ENCODE results near the gene KIFBP.
A peak's percentile ranks its signal among the peaks of the same experiment; 100 is the strongest.

KIFBP gene

DNA sequence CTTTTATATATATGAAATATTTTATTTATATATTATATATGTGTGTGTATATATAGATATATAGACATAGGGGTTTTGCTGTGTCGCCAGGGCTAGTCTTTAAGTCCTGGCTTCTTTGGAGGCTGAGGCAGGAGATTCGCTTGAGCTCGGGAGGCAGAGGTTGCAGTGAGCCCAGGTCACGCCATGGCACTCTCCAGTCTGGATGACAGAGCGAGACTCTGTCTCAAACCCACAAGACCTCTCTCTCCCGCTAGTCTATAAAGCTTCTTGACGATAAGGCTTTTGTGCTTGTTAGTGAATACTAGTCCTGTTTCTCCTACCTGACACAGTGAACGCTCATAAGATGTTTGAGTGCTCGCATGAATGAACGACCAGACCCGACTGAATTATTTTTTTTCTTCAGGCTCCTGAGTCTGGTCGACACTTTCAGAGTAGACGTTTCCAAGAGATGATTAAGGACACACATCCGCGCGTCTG lies 33.2 kb upstream of the KIFBP start:
- DNase-seq (ENCODE audit: low read depth), result no peak
- no peak for TF ChIP-seq MYC (IDR thresholded peaks at IDR 0.05; ENCODE audit: low read depth, low read length)
- TF ChIP-seq, protein P1, sequence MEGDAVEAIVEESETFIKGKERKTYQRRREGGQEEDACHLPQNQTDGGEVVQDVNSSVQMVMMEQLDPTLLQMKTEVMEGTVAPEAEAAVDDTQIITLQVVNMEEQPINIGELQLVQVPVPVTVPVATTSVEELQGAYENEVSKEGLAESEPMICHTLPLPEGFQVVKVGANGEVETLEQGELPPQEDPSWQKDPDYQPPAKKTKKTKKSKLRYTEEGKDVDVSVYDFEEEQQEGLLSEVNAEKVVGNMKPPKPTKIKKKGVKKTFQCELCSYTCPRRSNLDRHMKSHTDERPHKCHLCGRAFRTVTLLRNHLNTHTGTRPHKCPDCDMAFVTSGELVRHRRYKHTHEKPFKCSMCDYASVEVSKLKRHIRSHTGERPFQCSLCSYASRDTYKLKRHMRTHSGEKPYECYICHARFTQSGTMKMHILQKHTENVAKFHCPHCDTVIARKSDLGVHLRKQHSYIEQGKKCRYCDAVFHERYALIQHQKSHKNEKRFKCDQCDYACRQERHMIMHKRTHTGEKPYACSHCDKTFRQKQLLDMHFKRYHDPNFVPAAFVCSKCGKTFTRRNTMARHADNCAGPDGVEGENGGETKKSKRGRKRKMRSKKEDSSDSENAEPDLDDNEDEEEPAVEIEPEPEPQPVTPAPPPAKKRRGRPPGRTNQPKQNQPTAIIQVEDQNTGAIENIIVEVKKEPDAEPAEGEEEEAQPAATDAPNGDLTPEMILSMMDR (IDR thresholded peaks at IDR 0.05; ENCODE audit: low read depth, low read length), result no peak
- TF ChIP-seq, protein P2, sequence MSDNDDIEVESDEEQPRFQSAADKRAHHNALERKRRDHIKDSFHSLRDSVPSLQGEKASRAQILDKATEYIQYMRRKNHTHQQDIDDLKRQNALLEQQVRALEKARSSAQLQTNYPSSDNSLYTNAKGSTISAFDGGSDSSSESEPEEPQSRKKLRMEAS (IDR thresholded peaks at IDR 0.05; ENCODE audit: low read depth, low read length), result no peak
- TF ChIP-seq POLR2A (IDR thresholded peaks at IDR 0.05; ENCODE audit: extremely low read depth, insufficient read length), result no peak
- peak overlapping the region; percentile 85 for H3K4me3 ChIP-seq (ENCODE audit: low read depth, low read length)

DNA sequence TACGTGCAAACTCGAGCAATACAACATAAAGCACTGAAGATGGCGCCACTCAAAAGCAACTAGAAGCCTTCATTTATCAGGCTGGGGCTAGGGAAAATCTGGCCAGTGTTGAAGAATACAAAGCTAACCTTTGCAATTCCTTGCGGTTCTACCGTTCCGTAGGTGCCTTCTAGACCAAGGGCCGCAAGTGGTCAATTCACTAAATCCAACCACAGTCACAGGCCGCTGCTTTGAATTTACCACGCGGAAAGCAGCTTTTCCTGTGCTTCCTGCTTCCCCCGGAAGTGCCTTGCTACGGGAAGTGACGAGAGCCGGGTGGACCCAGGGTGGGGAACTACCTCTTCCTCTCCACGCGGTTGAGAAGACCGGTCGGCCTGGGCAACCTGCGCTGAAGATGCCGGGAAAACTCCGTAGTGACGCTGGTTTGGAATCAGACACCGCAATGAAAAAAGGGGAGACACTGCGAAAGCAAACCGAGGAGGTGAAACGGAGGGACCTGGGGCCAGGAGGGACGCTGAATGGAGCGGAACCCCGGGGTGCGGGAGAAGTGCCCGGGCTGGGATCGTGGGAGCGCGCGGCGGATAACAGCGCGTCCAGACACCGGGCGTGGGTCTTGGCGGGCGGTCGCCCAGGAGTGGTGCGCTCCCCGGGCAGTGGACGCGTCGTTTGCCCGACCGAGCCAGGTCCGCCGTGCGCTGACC lies 32.6 kb upstream of the KIFBP start, which contains the start of gene DDX21:
TSS of gene DDX21 (plus strand) at position 339 of the 701 bp plus-strand sequence. CDS start at position 395, 56 bp downstream.
- peak; percentile 97 for DNase-seq (ENCODE audit: low read depth)
- H3K4me3 ChIP-seq (ENCODE audit: low read depth, low read length), result peak within 1 kb of the TSS; percentile 85
- TF ChIP-seq, protein P2 (IDR thresholded peaks at IDR 0.05; ENCODE audit: low read depth, low read length), result peak; percentile 97
- TF ChIP-seq, protein P1 (IDR thresholded peaks at IDR 0.05; ENCODE audit: low read depth, low read length), result peak; percentile 67
- TF ChIP-seq MYC (IDR thresholded peaks at IDR 0.05; ENCODE audit: low read depth, low read length) (peak; percentile 99), POLR2A (IDR thresholded peaks at IDR 0.05; ENCODE audit: extremely low read depth, insufficient read length) (peak; percentile 91)

DNA sequence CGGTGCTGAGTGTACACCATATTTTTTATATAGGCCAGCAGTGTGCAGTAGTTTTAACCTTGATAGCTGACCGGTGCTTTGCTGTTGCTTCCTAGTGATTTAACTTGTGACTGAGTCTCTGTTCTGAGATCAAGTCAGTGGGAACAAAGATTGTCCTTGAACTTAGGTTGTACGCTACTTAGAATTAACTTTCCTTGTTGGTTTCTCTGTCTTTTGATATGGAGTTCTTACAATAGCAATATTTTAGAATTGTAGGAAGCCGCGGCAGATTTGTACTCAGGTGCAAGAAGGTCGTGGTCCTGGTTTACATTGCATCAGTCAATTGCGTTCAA lies 31.4 kb upstream of the KIFBP start:
- peak overlapping the region; percentile 85 for H3K4me3 ChIP-seq (ENCODE audit: low read depth, low read length)
- TF ChIP-seq POLR2A (IDR thresholded peaks at IDR 0.05; ENCODE audit: extremely low read depth, insufficient read length), result no peak
- TF ChIP-seq, protein P2 (IDR thresholded peaks at IDR 0.05; ENCODE audit: low read depth, low read length), result no peak
- TF ChIP-seq MYC (IDR thresholded peaks at IDR 0.05; ENCODE audit: low read depth, low read length), result no peak
- TF ChIP-seq, protein P1 (IDR thresholded peaks at IDR 0.05; ENCODE audit: low read depth, low read length), result no peak
- DNase-seq (ENCODE audit: low read depth), result no peak

DNA sequence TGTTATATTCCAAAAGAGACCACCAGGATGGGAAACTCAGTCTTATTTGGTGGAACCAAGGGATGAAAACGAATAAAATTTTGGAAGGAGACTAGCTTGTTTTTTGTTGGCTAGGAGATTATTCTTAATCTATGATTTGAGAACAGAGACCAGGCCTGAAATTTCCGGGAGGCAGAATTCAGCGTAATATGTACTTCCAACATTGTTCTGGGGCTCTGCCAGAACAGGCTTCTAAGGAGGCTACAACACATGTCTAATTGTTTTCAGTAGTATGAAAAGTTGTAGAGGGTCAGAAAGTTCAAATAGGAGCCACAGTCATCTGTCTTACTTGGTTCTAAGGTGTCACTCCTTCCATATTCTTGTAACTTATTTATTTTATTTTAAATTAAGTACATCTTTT lies 30.9 kb upstream of the KIFBP start:
- TF ChIP-seq, protein P2 (IDR thresholded peaks at IDR 0.05; ENCODE audit: low read depth, low read length), result no peak
- TF ChIP-seq, protein P1 (IDR thresholded peaks at IDR 0.05; ENCODE audit: low read depth, low read length), result no peak
- TF ChIP-seq POLR2A (IDR thresholded peaks at IDR 0.05; ENCODE audit: extremely low read depth, insufficient read length) (no peak), MYC (IDR thresholded peaks at IDR 0.05; ENCODE audit: low read depth, low read length) (no peak)
- peak overlapping the region; percentile 85 for H3K4me3 ChIP-seq (ENCODE audit: low read depth, low read length)

DNA sequence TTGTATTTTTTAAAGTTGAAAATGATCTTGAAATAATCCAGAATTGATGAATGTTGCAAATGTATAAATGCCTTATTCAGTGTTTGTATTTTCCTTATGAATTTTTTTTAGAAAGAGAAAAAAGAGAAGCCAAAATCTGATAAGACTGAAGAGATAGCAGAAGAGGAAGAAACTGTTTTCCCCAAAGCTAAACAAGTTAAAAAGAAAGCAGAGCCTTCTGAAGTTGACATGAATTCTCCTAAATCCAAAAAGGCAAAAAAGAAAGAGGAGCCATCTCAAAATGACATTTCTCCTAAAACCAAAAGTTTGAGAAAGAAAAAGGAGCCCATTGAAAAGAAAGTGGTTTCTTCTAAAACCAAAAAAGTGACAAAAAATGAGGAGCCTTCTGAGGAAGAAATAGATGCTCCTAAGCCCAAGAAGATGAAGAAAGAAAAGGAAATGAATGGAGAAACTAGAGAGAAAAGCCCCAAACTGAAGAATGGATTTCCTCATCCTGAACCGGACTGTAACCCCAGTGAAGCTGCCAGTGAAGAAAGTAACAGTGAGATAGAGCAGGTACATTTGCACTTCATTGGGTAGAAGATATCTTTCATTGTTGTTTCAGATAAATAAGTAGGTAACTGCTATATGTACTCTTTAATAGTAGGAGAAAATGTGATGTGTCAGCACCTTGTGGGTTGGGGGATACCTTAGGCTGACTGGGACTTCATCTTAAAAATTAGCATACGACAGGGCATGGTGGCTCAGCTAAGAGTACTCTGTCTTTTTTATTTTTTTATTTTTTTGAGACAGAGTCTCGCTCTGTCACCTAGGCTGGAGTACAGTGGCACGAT lies 28.7 kb upstream of the KIFBP start:
- H3K4me3 ChIP-seq (ENCODE audit: low read depth, low read length), result peak overlapping the region; percentile 85
- TF ChIP-seq POLR2A (IDR thresholded peaks at IDR 0.05; ENCODE audit: extremely low read depth, insufficient read length) (no peak), MYC (IDR thresholded peaks at IDR 0.05; ENCODE audit: low read depth, low read length) (no peak)
- TF ChIP-seq, protein P1 (IDR thresholded peaks at IDR 0.05; ENCODE audit: low read depth, low read length), result no peak
- TF ChIP-seq, protein P2 (IDR thresholded peaks at IDR 0.05; ENCODE audit: low read depth, low read length), result no peak
- DNase-seq (ENCODE audit: low read depth), result no peak

More for the DNA sequence above, 30.9 kb upstream of the KIFBP start:
- DNase-seq (ENCODE audit: low read depth), result no peak

Measured in NB4 (cell line).